ENCODE results near the gene NACC1.
A peak's percentile ranks its signal among the peaks of the same experiment; 100 is the strongest.

The NACC1 gene

GRCh38 chr19:13092158-13092543, 25.9 kb upstream of the NACC1 start:
- DNase-seq, result no peak
- TF ChIP-seq GATA1 (IDR thresholded peaks at IDR 0.05; ENCODE audit: low read depth, low read length) (no peak), POLR2A (IDR thresholded peaks at IDR 0.05; ENCODE audit: low read length) (no peak)

- no peak for DNase-seq
- TF ChIP-seq GATA1 (IDR thresholded peaks at IDR 0.05; ENCODE audit: low read depth, low read length) (no peak), POLR2A (IDR thresholded peaks at IDR 0.05; ENCODE audit: low read length) (no peak)
Observed at GRCh38 chr19:13092606-13093235, 25.3 kb upstream of the NACC1 start.

- DNase-seq, result peak; percentile 90 to 94
- TF ChIP-seq POLR2A (IDR thresholded peaks at IDR 0.05; ENCODE audit: low read length) (no peak), GATA1 (IDR thresholded peaks at IDR 0.05; ENCODE audit: low read depth, low read length) (no peak)
Observed at GRCh38 chr19:13093407-13094105, 24.5 kb upstream of the NACC1 start.

- no peak for TF ChIP-seq GATA1 (IDR thresholded peaks at IDR 0.05; ENCODE audit: low read depth, low read length)
- TF ChIP-seq POLR2A (IDR thresholded peaks at IDR 0.05; ENCODE audit: low read length), result no peak
- peak in 1 of 2 experiments; percentile 54 for DNase-seq
Observed at GRCh38 chr19:13094106-13094504, 24.0 kb upstream of the NACC1 start.

GRCh38 chr19:13094771-13095392, 23.2 kb upstream of the NACC1 start:
- peak; percentile 55 to 68 for DNase-seq
- TF ChIP-seq GATA1 (IDR thresholded peaks at IDR 0.05; ENCODE audit: low read depth, low read length), result no peak
- TF ChIP-seq POLR2A (IDR thresholded peaks at IDR 0.05; ENCODE audit: low read length), result no peak

- TF ChIP-seq POLR2A (IDR thresholded peaks at IDR 0.05; ENCODE audit: low read length), result no peak
- TF ChIP-seq GATA1 (IDR thresholded peaks at IDR 0.05; ENCODE audit: low read depth, low read length), result no peak
- peak; percentile 52 to 66 for DNase-seq
Observed at GRCh38 chr19:13095393-13095784, 22.7 kb upstream of the NACC1 start.

GRCh38 chr19:13095934-13096927, 21.8 kb upstream of the NACC1 start:
- DNase-seq, result peak; percentile 80 to 83
- TF ChIP-seq POLR2A (IDR thresholded peaks at IDR 0.05; ENCODE audit: low read length) (peak; percentile 55), GATA1 (IDR thresholded peaks at IDR 0.05; ENCODE audit: low read depth, low read length) (no peak)

GRCh38 chr19:13097033-13097462, 21.0 kb upstream of the NACC1 start:
- peak; percentile 67 to 76 for DNase-seq
- no peak for TF ChIP-seq GATA1 (IDR thresholded peaks at IDR 0.05; ENCODE audit: low read depth, low read length)
- TF ChIP-seq POLR2A (IDR thresholded peaks at IDR 0.05; ENCODE audit: low read length), result no peak

GRCh38 chr19:13097463-13098258, 20.4 kb upstream of the NACC1 start:
- no peak for TF ChIP-seq GATA1 (IDR thresholded peaks at IDR 0.05; ENCODE audit: low read depth, low read length)
- no peak for TF ChIP-seq POLR2A (IDR thresholded peaks at IDR 0.05; ENCODE audit: low read length)
- DNase-seq, result peak; percentile 88 to 89

GRCh38 chr19:13098277-13099072, 19.6 kb upstream of the NACC1 start:
- peak; percentile 55 for TF ChIP-seq POLR2A (IDR thresholded peaks at IDR 0.05; ENCODE audit: low read length)
- no peak for TF ChIP-seq GATA1 (IDR thresholded peaks at IDR 0.05; ENCODE audit: low read depth, low read length)
- DNase-seq, result peak; percentile 89 to 91

GRCh38 chr19:13099073-13099999, 18.7 kb upstream of the NACC1 start:
- DNase-seq, result peak; percentile 89
- TF ChIP-seq GATA1 (IDR thresholded peaks at IDR 0.05; ENCODE audit: low read depth, low read length) (no peak), POLR2A (IDR thresholded peaks at IDR 0.05; ENCODE audit: low read length) (peak; percentile 67)
